NB4 (cell line): ENCODE results near the gene JAKMIP2.

ENCODE experiments used
- CTCF ChIP-seq: IDR thresholded peaks from one replicate; pipeline ENCODE4 v1.5.1; 2012; ENCODE audit warnings: low read depth, low read length
- MAX ChIP-seq: IDR thresholded peaks from 2 replicates; pipeline ENCODE4 v1.6.1; 2011; ENCODE audit warnings: low read depth, low read length
- MYC ChIP-seq: IDR thresholded peaks from 2 replicates; pipeline ENCODE4 v1.6.1; 2011; ENCODE audit warnings: low read depth, low read length
- POLR2A ChIP-seq: IDR thresholded peaks from 2 replicates; pipeline ENCODE4 v1.6.1; 2011; ENCODE audit warnings: mild to moderate bottlenecking; ENCODE audit not compliant: insufficient read length; ENCODE audit errors: extremely low read depth

GRCh38 chr5:147561435-147561834, 221.1 kb downstream of the JAKMIP2 start:
- no peak for TF ChIP-seq CTCF
- TF ChIP-seq POLR2A: no peak
- TF ChIP-seq MYC: no peak
- no peak for TF ChIP-seq MAX
